ENCODE data around the gene GADD45A.

GRCh38 chr1:67732750-67733151 is 47.8 kb downstream of the GADD45A start:
- TF ChIP-seq CTCF (IDR thresholded peaks at IDR 0.05; ENCODE audit: insufficient read depth, low read length, poor library complexity, severe bottlenecking) (no peak), EZH2phosphoT487 (conservative IDR thresholded peaks at IDR 0.05; ENCODE audit: low read length) (no peak)

Data from SU-DHL-6 (cell line).